Chondrocyte (in vitro differentiated cells): ENCODE measurements around the gene ARHGAP19. TPM values are rescaled to one million over a fixed set of nuclear protein-coding genes. Genes with fewer than 3 reads are reported as not detected.

ENCODE experiments used
- DNase-seq: peaks from one replicate; pipeline ENCODE4 v3.0.0; 2021; ENCODE audit warnings: mixed read lengths, low spot score
- H3K27ac Mint-ChIP-seq: one replicate; pipeline ENCODE4 v1.8.0; 2021; ENCODE audit warnings: mild to moderate bottlenecking, moderate library complexity, mixed read lengths; ENCODE audit not compliant: unreplicated experiment
- H3K27me3 Mint-ChIP-seq: 2 replicates; pipeline ENCODE4 v1.8.0; 2021; ENCODE audit warnings: low read depth, mixed read lengths
- H3K36me3 Mint-ChIP-seq: 2 replicates; pipeline ENCODE4 v1.8.0; 2021; ENCODE audit warnings: low read depth, mixed read lengths
- H3K4me1 Mint-ChIP-seq: 2 replicates; pipeline ENCODE4 v1.8.0; 2021; ENCODE audit warnings: low read depth, mild to moderate bottlenecking, mixed read lengths
- H3K4me3 Mint-ChIP-seq: one replicate; pipeline ENCODE4 v1.8.0; 2021; ENCODE audit warnings: mild to moderate bottlenecking, moderate library complexity, mixed read lengths; ENCODE audit not compliant: unreplicated experiment
- H3K9me3 Mint-ChIP-seq: 2 replicates; pipeline ENCODE4 v1.8.0; 2021; ENCODE audit warnings: low read depth, mixed read lengths
- total RNA-seq: library from RNA; stranded (reverse); gene quantifications from 3 replicates; pipeline ENCODE4 v1.2.1, GENCODE V29; 2021
- TF ChIP-seq, protein P1 (sequence below): fragments of 200-600 bp; sonication (generic); IDR thresholded peaks from 2 replicates; pipeline ENCODE4 v1.5.0; 2021; ENCODE audit warnings: antibody characterized with exemption, mild to moderate bottlenecking, moderate library complexity

Gene ARHGAP19
- total RNA-seq, 1 donor from 2014 or later = 2.6 TPM

DNA sequence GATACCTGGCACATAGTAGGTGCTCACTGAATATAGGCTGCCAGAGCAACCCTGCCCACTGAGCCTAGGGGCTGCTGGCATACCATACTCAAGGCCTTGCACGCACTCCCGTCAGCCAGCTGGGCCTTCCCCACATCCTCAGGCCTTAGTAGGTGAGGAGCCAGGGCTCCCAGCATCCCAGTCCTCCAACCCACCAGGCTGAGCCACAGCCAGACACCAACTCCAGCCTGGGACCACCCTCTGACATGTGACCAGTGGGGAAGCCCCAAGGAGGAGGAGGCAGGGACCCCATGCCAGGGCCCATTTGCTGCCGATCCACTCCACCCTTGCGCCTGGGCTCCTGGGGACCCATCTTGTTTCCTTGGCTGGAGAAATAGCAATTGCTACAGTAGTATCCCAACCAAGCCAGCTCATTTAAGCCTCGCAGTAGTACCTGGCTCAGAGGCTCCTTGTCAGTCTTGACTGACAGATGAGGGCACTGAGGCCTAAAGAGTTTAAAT is 118.1 kb downstream of the ARHGAP19 start:
- H3K36me3 Mint-ChIP-seq = no peaks in the 10 kb centered on the region
- H3K27ac Mint-ChIP-seq = no peak overlapping the region
- H3K4me1 Mint-ChIP-seq = peaks cover 3% of the 10 kb centered on the region
- no peak overlapping the region for H3K4me3 Mint-ChIP-seq
- no peak for DNase-seq
- H3K27me3 Mint-ChIP-seq = peaks cover 22% of the 10 kb centered on the region
- H3K9me3 Mint-ChIP-seq = no peaks in the 10 kb centered on the region
- TF ChIP-seq, protein P1, sequence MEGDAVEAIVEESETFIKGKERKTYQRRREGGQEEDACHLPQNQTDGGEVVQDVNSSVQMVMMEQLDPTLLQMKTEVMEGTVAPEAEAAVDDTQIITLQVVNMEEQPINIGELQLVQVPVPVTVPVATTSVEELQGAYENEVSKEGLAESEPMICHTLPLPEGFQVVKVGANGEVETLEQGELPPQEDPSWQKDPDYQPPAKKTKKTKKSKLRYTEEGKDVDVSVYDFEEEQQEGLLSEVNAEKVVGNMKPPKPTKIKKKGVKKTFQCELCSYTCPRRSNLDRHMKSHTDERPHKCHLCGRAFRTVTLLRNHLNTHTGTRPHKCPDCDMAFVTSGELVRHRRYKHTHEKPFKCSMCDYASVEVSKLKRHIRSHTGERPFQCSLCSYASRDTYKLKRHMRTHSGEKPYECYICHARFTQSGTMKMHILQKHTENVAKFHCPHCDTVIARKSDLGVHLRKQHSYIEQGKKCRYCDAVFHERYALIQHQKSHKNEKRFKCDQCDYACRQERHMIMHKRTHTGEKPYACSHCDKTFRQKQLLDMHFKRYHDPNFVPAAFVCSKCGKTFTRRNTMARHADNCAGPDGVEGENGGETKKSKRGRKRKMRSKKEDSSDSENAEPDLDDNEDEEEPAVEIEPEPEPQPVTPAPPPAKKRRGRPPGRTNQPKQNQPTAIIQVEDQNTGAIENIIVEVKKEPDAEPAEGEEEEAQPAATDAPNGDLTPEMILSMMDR = no peak

GRCh38 chr10:97173036-97173435 is 119.4 kb downstream of the ARHGAP19 start:
- Mint-ChIP-seq H3K9me3 (no peaks in the 10 kb centered on the region), H3K27me3 (peaks cover 22% of the 10 kb centered on the region), H3K4me1 (peaks cover 3% of the 10 kb centered on the region), H3K36me3 (no peaks in the 10 kb centered on the region), H3K27ac (no peak overlapping the region), H3K4me3 (no peak overlapping the region)
- no peak for DNase-seq
- TF ChIP-seq, protein P1 = no peak

Other genes starting within 250 kb of the ARHGAP19 start
- 0.17 TPM in 1 of 3 replicates, not detected in the others for gene SLIT1, start 106.7 kb downstream of the ARHGAP19 start, total RNA-seq
- 1.3 to 2.6 TPM (median 1.5 TPM) in 3 replicates for gene FRAT1, start 26.6 kb upstream of the ARHGAP19 start, total RNA-seq
- 4.1 to 4.7 TPM (median 4.2 TPM) in 3 replicates for gene FRAT2, start 42.1 kb upstream of the ARHGAP19 start, total RNA-seq
- gene RRP12, start 108.7 kb upstream of the ARHGAP19 start, total RNA-seq = 22.1 to 42.8 TPM (median 28.3 TPM) in 3 replicates
- 304 to 334 TPM (median 324 TPM) in 3 replicates for gene PGAM1, start 133.6 kb upstream of the ARHGAP19 start, total RNA-seq
- gene EXOSC1, start 153.4 kb upstream of the ARHGAP19 start, total RNA-seq = 28.6 to 41.2 TPM (median 28.7 TPM) in 3 replicates
- 50.4 to 64.8 TPM (median 53.0 TPM) in 3 replicates for gene ZDHHC16, start 153.5 kb upstream of the ARHGAP19 start, total RNA-seq
- 63.4 to 80.2 TPM (median 66.6 TPM) in 3 replicates for gene MMS19, start 205.8 kb upstream of the ARHGAP19 start, total RNA-seq
- 29.3 to 38.2 TPM (median 38.2 TPM) in 3 replicates for gene UBTD1, start 206.3 kb upstream of the ARHGAP19 start, total RNA-seq